Stimulated activated CD8-positive, alpha-beta memory T cell treated with anti-CD3 and anti-CD28 coated beads, Interleukin-2, amount 100 ng/mL, for 1 hour (primary cell): Measurements from ENCODE around the gene PTPN21.
"Not testable (repeated sequence)": the region's sequence is repeated elsewhere in the genome, so short reads cannot be mapped to it uniquely, and the experiment has no call there.

Experiments used
- DNase-seq, 2 donors: peaks; one replicate each; pipeline ENCODE4 v3.0.0-alpha.2; 2020; ENCODE audit warnings: low read depth in 2 of 2

PTPN21 gene

DNA sequence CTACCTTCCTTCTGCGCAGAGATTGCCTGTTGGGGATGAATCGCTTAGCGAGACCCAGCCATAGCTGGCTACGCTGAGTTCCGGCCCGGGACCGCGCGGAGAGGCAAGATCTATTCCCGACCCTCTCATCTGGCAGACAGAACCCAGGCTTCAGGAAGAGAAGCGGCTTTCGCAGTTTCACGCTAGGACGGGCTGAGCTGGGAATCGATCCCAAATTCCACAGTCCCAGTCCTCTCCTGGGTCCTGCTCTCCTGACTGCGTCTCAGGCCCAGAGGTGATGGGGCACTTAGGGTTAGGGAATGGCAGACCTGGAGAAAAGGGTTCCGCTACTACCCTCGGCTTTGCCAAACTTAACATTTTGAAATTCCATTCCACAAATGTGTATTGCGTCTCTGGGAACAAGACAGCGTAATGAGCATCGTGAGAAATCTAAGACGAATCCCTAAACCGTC, 2.8 kb downstream of the PTPN21 start:
- no peak for DNase-seq

DNA sequence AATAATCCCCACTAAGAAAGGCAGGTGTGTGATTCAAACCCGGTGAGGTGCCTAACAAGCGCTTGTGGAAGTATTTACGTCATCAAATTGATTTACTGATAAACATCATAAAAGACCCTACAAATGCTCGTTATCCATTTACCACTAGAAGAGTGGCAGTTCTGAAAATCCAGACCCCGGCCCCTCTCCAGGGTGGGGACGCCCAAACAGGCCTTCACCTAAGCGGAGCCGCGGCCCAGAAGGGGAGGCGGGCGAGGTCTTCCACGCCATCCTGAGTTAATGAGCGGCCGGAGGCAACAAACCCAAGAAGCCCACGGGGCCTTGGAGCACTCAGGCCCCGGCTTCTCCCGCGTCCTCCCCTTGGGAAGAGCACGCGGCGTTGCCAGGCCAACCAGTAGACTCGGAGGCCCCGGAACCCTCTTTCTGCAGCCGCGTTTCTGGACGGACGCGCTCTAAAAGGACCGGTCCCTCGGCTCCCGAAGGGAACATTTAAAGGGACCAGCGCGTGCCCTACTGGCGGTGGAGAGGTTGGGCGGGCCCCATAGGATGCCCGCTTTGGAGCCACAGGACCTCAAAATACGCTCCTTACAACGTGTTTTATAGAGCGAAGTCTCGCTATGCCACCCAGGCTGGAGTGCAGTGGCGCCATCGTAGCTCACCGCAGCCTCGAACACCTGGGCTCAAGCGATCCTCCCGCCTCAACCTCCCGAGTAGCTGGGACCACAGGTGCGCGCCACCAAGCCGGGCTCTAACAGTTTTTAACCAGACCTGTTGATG, 3.5 kb downstream of the PTPN21 start:
- peak in 1 of 2 donors; percentile 17 for DNase-seq

DNA sequence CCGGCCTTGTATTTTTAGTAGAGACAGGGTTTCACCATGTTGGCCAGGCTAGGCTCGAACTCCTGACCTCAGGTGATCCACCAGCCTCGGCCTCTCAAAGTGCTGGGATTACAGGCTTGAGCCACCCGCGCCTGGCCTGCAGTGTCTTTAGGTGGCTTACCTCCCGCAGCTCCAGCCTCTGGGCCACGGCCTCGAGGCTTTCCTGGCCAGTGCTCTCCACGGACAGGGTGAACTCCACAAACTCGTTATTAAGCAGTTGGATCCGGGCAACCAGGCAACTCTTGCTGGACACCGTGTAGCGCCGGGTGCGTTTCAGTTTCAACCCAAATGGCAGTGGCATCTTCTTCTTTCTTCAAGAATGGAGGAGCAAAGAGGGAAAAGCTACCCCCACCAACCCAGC, 4.7 kb downstream of the PTPN21 start:
- DNase-seq: no peak

DNA sequence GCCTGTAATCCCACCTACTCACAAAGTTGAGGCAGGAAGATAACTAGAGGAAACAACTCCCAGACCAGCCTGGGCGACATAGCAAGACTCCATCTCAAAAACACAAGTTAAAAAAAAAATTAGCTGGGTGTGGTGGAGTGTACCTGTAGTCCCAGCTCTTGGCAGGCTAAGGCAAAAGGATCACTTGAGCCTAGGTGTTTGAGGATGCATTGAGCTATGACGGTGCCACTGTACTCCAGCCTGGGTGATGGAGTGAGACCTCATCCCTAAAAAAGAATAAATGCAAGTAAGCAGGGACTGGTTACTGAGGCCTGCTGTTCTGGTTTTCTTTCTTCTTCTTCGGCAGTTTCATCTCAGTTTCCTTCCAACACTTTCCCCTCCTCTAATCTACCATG, 7.4 kb downstream of the PTPN21 start:
- no peak for DNase-seq

DNA sequence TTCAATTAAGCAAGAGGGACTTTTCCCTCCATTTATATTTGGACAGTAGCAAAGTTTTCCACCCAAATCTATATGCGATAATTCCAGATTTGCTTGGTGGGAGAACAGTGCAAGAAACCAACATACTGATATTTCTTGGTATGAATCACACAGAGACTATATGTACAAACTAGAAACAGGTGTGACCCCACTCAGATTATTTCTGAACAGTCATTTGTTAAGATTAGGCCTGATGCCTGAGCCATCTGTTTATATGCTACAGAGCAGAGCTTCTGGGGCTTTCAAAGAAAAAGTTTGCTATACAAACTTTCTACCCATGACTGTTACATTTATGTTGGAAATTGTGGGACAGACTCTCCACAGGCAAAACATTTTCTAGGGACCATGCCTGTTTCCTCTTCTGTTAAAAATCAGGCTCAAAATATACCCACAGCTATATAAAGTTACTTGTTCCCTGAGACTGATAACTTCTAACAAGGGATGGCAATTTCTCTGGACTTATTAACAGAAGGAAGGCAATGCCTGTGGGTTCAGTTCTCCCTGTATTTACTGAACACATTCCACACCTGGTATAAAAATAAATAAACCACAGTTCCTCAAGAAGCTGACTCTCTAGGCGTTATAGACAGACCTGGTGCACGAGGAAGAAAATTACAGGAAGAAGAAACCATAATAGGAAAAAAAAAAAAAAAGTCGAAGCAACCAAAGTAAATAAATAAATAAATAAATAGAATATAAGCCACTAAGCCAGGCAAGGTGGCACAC, 8.0 kb downstream of the PTPN21 start:
- DNase-seq: no peak

DNA sequence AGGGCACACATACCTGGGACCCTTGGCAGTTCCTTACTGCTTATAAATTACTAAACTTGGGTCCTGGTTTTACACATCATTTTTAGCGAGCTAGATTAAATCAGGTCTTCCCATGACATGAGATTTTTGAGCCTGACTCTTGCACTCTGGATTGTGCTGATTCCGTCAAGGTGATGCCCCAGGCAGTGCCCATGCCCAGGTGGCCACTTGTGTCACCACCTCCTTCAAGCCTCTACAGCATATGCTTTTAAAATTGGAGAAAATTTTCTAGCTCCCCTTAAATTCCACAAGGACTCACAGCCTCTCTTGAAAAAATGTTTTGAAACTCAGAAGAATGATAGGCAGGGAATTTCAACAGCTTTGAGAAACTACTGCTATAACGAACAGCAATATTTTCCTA, 9.6 kb downstream of the PTPN21 start:
- no peak for DNase-seq

DNA sequence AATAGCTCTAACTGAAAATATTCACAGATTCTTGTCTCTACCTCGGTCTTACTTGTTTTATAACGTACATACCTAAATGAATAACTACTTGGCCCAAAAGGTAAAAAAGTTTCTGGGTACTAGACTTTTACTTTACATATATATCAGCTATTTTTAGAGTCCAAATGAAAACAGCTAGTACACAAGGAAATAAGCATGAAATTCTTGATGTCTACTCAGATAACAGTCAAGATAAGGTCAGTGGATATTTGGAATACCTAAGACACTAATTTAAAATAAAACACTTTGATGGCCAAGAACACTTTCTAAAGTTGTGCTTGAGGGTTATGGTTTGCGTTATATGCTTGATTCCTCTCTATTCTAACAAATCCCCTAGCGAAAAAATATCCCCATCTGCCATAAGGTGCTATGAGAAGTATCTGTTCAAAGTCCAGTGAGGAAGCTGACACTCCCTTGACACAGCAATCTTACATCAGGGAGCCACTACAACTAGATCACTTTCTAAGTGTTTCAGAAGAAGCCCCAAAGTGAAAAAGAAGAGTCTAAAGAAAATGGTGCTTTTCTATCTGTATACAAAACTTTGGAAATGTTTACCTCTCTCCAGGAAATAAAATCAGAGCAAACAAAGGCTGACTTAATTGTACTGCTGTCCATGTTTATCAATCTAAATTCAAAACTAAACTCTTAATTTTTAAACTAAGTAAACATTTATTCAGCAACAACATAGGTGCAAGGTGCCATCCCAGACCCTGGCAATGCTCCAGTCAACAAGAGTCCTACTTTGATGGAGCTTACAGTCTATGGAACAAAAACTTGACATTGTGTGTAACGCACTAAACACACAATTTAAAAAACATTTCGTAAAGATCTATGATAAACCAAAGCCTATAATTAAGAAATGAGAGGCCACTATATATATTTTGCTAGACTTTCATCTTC, 11.7 kb downstream of the PTPN21 start:
- DNase-seq: no peak

DNA sequence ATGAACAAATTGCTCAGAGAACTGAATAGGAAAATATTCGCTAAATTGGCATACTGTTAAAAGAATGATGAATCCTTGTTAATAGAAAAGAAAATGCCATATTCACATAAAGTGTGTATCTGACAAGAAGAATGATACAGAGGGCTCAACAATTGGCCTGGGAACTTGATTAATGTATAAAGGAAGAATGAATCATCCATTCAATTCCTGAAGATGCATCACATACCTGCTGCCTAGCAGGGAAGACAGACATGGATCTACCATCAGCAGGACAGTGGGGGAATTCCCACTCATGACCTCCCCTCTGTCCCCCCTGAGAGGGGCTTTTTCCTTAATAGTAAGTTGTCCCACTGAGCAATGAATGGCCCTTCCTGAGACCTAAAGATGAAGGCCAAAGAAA, 13.5 kb downstream of the PTPN21 start:
- no peak for DNase-seq

DNA sequence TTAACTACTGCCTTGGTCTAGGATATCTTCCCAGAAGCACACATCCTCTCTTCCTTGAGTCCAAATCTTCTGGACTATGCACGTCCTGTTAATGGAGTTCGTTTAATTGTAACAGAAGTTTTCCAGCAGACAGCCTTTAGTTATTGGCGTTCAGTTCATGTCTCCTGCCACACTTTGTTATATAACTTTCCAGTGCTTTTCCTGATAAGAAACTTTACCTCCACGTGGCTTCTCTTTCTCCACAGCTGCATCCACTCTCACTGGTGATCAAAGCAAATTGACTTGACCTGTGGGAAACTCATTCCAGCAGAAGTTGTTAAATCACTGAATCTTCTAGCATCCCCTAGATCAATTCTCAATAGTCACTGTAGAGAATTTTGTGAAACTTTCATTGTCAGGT, 19.0 kb downstream of the PTPN21 start:
- no peak for DNase-seq

DNA sequence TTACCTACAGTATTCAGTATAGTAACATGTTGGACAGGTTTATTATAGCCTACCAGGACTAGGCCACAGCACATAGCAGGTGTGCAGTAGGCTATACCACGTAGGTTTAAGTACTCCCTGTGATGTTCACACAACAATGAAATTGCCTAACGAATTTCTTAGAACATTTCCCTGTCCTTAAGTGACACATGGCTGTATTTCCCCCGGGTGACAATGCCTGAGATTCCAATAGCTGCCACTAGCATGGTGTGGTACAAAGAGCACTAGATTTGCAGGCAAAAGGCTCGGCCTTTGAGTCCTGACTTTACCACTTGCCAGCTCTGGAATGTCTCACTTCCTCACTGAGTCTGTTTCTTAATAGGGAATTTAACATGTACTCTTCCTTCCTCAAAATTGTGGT, 19.7 kb downstream of the PTPN21 start:
- DNase-seq: no peak

DNA sequence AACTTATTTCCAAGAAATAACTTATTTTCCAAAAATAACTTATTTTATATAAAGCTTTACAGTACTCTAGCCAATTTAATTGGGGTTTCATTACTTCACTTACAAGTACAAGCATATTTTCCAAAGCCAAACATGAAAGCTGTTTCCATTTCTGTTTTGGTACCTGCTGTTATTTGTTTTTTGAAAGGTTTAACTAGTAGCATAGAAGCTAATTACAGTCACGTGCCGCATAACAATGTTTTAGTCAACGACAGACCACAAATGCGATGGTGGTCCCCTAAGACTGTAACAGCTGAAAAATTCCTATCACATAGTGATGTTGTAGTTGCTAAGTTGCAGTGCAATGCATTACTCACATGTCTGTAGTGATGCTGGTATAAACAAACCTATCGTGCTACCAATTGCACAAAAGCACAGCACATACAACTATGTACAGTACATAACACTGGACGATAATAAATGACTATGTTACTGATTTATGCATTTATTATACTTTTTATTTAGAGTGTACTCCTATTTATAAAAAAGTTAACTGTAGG, 21.7 kb downstream of the PTPN21 start:
- no peak for DNase-seq

DNA sequence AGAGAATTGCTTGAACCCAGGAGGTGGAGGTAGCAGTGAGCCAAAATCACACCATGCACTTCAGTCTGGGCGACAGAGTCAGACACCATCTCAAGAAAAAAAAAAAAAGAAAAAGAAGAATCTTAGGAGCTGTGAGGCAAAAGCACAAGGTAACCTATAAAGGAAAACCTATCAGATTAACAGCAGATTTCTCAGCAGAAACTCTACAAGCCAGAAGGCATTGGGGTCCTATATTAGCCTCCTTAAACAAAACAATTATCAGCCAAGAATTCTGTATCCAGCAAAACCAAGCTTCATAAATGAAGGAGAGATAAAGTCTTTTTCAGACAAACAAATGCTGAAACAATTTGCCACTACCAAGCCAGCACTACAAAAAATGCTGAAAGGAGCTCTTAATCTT, 24.9 kb downstream of the PTPN21 start:
- DNase-seq: not testable (repeated sequence)

DNA sequence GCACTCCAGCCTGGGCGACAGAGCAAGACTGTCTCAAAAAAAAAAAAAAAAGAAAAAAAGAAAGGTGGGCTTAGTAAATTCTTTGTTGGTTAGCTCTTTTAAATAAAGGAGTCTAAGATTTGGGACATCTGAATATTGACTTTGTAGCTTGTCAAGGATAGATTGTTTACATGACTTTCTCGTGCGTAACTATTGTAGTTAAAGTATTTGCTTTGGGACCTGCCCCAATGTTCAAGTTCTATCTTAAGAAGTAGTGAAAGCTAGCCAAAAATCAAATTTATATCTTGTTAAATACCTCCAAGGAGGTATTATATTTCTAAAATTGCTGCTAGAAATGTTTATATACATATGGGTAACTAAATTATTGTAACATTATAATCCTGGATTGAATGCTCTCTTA, 32.4 kb downstream of the PTPN21 start:
- no peak for DNase-seq

DNA sequence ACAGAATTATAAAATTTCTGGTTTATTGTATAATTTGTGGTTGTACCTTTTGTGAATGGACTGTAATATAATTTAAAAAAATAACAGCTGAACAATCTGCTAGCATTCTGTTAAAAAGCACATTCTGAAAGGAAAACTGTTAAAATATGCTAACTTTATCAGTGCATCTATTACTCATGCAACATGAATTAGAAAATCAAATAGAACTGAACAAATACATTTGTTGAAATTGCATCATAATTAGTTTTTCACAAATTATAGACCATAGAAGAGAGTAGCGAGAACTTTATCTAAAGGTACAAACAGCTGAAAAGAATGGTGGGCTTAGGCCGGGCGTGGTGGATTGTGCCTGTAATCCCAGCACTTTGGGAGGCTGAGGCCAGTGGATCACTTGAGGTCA, 33.0 kb downstream of the PTPN21 start:
- DNase-seq: no peak

DNA sequence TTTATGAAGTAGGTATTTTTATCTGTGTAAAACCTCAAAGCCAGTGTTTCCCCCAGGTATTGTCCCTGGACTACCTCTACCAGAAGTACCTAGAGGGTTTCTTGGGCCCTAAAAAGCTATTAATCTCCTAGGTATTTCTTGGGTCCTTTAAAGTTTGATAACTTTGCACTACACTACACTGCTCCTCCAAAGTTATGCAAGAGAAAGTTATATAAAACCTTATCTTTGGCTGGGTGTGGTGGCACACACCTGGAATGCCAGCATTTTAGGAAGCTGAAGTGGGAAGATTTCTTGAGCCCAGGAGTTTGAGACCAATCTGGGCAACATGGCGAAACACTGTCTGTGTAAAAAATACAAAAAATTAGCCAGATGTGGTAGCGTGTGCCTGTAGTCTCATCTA, 34.9 kb downstream of the PTPN21 start:
- no peak for DNase-seq

DNA sequence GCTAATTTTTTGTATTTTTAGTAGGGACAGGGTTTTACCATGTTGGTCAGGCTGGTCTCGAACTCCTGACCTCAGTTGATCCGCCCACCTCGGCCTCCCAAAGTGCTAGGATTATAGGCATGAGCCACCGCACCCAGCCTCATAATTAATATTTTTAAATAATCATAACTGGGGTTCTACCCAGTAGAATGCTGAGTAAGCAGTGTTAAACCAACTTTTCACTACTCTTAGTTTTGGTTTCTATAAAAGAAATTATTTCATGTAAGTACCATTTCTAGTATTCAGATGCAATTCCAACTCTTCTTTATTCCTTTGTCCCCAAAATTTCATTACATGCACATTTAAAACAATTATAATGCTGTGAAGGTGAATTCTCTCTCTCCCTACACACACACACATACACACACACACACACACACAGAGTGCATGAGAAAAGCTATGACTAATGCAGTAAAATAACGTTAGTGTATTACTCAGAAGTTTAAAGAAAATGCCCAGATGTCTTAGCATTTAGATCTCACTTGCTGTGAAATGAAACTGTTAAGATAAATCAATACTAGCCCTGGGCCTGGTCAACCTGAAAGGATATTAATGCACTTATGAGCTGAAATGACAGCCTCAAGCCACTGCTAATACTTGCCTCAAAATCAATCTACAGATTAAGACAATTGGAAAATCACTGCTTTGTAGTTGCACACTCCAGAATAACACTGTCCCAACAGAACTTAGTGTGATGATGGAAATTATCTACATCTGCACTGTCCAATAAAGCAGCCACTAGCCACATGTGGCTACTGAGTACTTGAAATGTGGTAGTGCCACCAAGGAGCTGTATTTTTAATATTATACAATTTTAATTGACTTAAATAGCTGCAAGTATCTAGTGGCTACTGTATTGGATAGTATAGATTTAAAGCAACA, 36.0 kb downstream of the PTPN21 start:
- DNase-seq: no peak

DNA sequence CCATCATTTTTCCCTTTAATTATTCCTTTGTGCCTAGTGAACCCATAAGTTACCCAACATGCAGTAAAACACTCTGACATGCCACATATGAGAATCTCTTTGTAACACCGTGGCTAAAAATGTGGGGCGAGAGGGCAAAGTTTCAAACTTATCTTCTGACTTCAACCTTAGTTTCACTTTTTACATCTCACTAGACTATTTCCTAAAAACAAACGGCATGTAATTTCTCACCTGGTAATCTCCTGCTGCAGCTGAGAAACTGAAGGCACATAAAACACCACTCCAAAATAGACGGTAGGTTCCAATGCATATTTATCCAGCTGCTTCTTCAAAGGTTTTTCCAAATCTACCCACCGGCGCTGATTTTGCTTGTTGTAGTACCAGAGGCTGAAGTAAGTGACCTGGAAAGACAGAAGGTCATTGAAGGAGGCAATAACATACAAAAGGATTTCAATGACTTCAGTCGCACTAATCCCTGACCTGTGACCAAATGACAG, 37.9 kb downstream of the PTPN21 start:
- DNase-seq: no peak

DNA sequence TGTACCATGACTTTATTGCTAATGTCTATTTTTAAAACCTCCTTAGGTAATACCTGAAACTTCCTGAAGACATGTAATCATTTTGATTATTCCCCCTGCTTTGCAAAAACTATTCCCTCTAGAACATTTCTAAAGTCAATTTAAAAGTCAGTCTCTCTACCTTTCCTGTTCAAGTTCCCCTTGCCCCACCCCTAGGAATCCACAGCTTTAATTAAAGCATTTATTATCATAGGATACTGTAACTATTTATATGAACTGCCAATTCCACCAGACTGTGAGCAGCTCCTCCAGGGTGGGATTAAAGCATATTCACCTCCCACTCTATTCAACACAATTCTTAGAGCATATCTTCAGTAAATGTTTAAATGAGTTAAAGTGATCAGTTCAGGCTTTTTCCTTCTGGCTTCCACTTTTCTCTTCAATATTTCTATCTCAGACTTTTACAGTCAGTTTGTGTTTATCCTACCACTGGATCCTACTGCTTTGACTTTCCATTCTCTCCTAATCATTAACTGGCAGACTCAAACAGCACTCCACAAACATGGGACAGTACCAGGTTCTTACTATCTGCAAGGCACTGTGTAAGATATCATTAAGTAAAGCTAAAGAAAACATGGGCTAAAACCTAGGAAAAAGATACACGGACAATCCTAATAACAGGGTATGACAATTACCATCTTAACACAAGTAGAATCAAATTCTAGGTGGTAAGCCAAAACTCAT, 39.1 kb downstream of the PTPN21 start:
- no peak for DNase-seq

DNA sequence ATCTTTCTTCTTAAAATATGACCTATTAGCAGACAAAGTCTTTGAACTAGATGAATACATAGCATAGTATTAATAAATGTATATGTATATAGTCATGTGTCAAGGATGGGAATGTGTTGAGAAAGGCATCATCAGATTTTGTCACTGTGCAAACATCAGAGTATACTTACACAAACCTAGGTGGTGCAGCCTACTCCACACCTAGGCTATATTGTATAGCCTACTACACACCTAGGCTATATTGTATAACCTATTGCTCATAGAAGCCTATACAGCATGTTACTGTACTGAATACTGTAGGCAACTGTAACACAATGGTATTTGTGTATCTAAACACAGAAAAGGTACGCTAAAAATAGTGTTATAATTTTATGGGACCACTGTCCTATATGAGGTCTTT, 47.6 kb downstream of the PTPN21 start:
- no peak for DNase-seq

DNA sequence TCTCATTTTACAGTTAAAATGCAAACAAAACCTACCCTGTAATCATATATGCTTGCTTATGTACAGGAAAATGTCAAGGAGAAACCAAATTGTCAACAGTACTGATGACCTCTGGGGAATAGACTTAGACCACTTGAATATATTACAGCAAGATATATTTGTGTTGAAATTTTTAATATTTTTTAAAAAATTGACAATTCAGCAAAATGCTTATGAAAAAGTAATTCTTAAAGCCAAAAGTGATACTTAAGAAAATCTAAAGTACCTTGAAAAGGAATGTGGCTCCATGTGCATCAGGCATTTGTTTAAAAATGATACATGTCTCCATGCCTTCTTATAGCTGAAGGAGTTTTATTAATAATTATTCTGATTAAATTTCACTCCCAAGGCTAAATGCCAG, 49.2 kb downstream of the PTPN21 start:
- DNase-seq: no peak
